IMR-90 (cell line): ENCODE measurements around the gene DMD. TPM values are rescaled to one million over a fixed set of nuclear protein-coding genes. Genes with fewer than 3 reads are reported as not detected.

Experiments used
- ATAC-seq: fragments of 200-7000 bp; cut with Tn5 transposase; 2 replicates; pipeline ENCODE4 v1.9.1; 2020; ENCODE audit warnings: low read depth, mild to moderate bottlenecking, moderate library complexity
- BruUV-seq: library from RNA; stranded (reverse); fragments of 400-500 nt; replicated peaks from 2 replicates; lab custom pipeline; 2021; lab: Mats Ljungman, UMichigan
- CTCF ChIA-PET: fragments of 300-600 bp; formaldehyde crosslinking; extraction: SDS; loops from one replicate; lab custom pipeline; 2021; ENCODE audit warnings: antibody characterized with exemption; lab: Yijun Ruan, JAX
- POLR2A ChIA-PET: fragments of 300-600 bp; sonication (Branson Sonifier 250); formaldehyde crosslinking; loops from one replicate; lab custom pipeline; 2022; ENCODE audit warnings: antibody characterized with exemption; ENCODE audit not compliant: unreplicated experiment; lab: Charles Lee
- DNase-seq: peaks from one replicate; pipeline ENCODE4 v3.0.0; 2013
- H2AFZ ChIP-seq: replicated peaks from 2 replicates; pipeline ENCODE3; 2013; ENCODE audit warnings: low read length, mild to moderate bottlenecking; ENCODE audit not compliant: poor library complexity
- H2AK5ac ChIP-seq: 2 replicates; pipeline ENCODE4 v1.6.1; 2013; ENCODE audit warnings: low read depth, low read length, inconsistent platforms
- H2AK9ac ChIP-seq: replicated peaks from 2 replicates; pipeline ENCODE3; 2013; ENCODE audit warnings: mild to moderate bottlenecking, low read depth, low read length, moderate library complexity; ENCODE audit not compliant: poor library complexity
- H2BK120ac ChIP-seq: 2 replicates; pipeline ENCODE4 v1.6.1; 2013; ENCODE audit warnings: low read depth, low read length, inconsistent platforms
- H2BK15ac ChIP-seq: 3 replicates; pipeline ENCODE4 v1.6.1; 2013; ENCODE audit warnings: low read depth, low read length, inconsistent platforms
- H2BK20ac ChIP-seq: 2 replicates; pipeline ENCODE4 v1.6.1; 2013; ENCODE audit warnings: low read depth, mild to moderate bottlenecking, inconsistent platforms, low read length, moderate library complexity
- H2BK5ac ChIP-seq: 2 replicates; pipeline ENCODE4 v1.6.1; 2013; ENCODE audit warnings: mild to moderate bottlenecking, low read depth, low read length, inconsistent platforms; ENCODE audit not compliant: poor library complexity, severe bottlenecking
- H3K14ac ChIP-seq: replicated peaks from 2 replicates; pipeline ENCODE4 v1.6.1; 2013; ENCODE audit warnings: low read depth, low read length, inconsistent platforms
- H3K18ac ChIP-seq: 2 replicates; pipeline ENCODE4 v1.6.1; 2013; ENCODE audit warnings: low read depth, low read length, control low read depth
- H3K23ac ChIP-seq: 2 replicates; pipeline ENCODE4 v1.6.1; 2013; ENCODE audit warnings: low read depth, low read length, inconsistent platforms
- H3K27ac ChIP-seq: 2 replicates; pipeline ENCODE4 v1.5.1; 2013; ENCODE audit warnings: mild to moderate bottlenecking, control low read depth, low read length; ENCODE audit not compliant: insufficient read depth
- H3K27me3 ChIP-seq: 2 replicates; pipeline ENCODE4 v1.6.1; 2013; ENCODE audit warnings: low read length; ENCODE audit not compliant: control insufficient read depth, insufficient read depth
- H3K36me3 ChIP-seq: 2 replicates; pipeline ENCODE4 v1.6.1; 2013; ENCODE audit warnings: low read length, mixed read lengths; ENCODE audit not compliant: control insufficient read depth, insufficient read depth
- H3K4ac ChIP-seq: 2 replicates; pipeline ENCODE4 v1.6.1; 2013; ENCODE audit warnings: low read depth, low read length, inconsistent platforms
- H3K4me1 ChIP-seq: 2 replicates; pipeline ENCODE4 v1.6.1; 2013; ENCODE audit warnings: low read length, mixed read lengths; ENCODE audit not compliant: control insufficient read depth, insufficient read depth
- H3K4me2 ChIP-seq: 2 replicates; pipeline ENCODE4 v1.6.1; 2013; ENCODE audit warnings: low read depth, mild to moderate bottlenecking, control low read depth, low read length, moderate library complexity
- H3K4me3 ChIP-seq: 2 replicates; pipeline ENCODE4 v1.5.1; 2013; ENCODE audit warnings: low read depth, mild to moderate bottlenecking, control low read depth, low read length, moderate library complexity; ENCODE audit not compliant: insufficient read depth
- H3K56ac ChIP-seq: 2 replicates; pipeline ENCODE4 v1.6.1; 2013; ENCODE audit warnings: low read length, inconsistent platforms; ENCODE audit not compliant: insufficient read depth; ENCODE audit errors: extremely low read depth
- H3K79me1 ChIP-seq, 2 experiments: 2 replicates each; pipeline ENCODE4 v1.6.1; 2013; ENCODE audit warnings: low read length in 2 of 2, inconsistent platforms in 1 of 2, low read depth in 1 of 2
- H3K9ac ChIP-seq: 2 replicates; pipeline ENCODE4 v1.6.1; 2013; ENCODE audit warnings: low read depth, low read length, control low read depth
- H3K9me1 ChIP-seq: 2 replicates; pipeline ENCODE4 v1.6.1; 2013; ENCODE audit warnings: low read length, inconsistent platforms; ENCODE audit not compliant: insufficient read depth
- H3K9me3 ChIP-seq: 2 replicates; pipeline ENCODE4 v1.6.1; 2013; ENCODE audit warnings: low read length; ENCODE audit not compliant: control insufficient read depth, insufficient read depth
- H4K20me1 ChIP-seq: 2 replicates; pipeline ENCODE4 v1.6.1; 2013; ENCODE audit warnings: low read length, inconsistent platforms; ENCODE audit not compliant: insufficient read depth
- H4K5ac ChIP-seq: 2 replicates; pipeline ENCODE4 v1.6.1; 2013; ENCODE audit warnings: mild to moderate bottlenecking, low read depth, low read length, control low read depth
- H4K8ac ChIP-seq, 2 experiments: 2 replicates each; pipeline ENCODE4 v1.6.1; 2013; ENCODE audit warnings: low read depth in 2 of 2, low read length in 2 of 2, control low read depth in 1 of 2, inconsistent platforms in 1 of 2
- H4K91ac ChIP-seq: 2 replicates; pipeline ENCODE4 v1.6.1; 2013; ENCODE audit warnings: low read depth, low read length, inconsistent platforms; ENCODE audit not compliant: insufficient read depth
- BHLHE40 ChIP-seq: fragments of 150-350 bp; IDR thresholded peaks from 2 replicates; pipeline ENCODE4 v1.6.1; 2016; ENCODE audit warnings: mild to moderate bottlenecking, low read depth, low read length
- CHD1 ChIP-seq: IDR thresholded peaks from 2 replicates; pipeline ENCODE4 v1.6.1; 2012; ENCODE audit warnings: low read depth, low read length, improper control_type of control experiment
- ELK1 ChIP-seq: fragments of 150-350 bp; IDR thresholded peaks from 2 replicates; pipeline ENCODE4 v1.6.1; 2016; ENCODE audit warnings: low read depth, mild to moderate bottlenecking, low read length, moderate library complexity, borderline replicate concordance
- FOS ChIP-seq: fragments of 150-350 bp; IDR thresholded peaks from 2 replicates; pipeline ENCODE4 v1.6.1; 2016; ENCODE audit warnings: low read depth, low read length
- MAFK ChIP-seq: IDR thresholded peaks from 2 replicates; pipeline ENCODE4 v1.6.1; 2012; ENCODE audit warnings: low read depth, low read length, improper control_type of control experiment
- MAZ ChIP-seq: IDR thresholded peaks from 2 replicates; pipeline ENCODE4 v1.6.1; 2012; ENCODE audit warnings: low read depth, mild to moderate bottlenecking, low read length, improper control_type of control experiment, moderate library complexity, borderline replicate concordance
- RAD21 ChIP-seq: IDR thresholded peaks from 2 replicates; pipeline ENCODE4 v1.6.1; 2012; ENCODE audit warnings: low read length, improper control_type of control experiment
- USF2 ChIP-seq: fragments of 150-350 bp; IDR thresholded peaks from 2 replicates; pipeline ENCODE4 v1.6.1; 2017; ENCODE audit warnings: mild to moderate bottlenecking, antibody characterized with exemption, low read length, low read depth
- WGBS, 2 experiments: methylation state at CpG; one replicate each; pipeline versions ENCODE4 v1.1.5 to v1.1.7; 2013; ENCODE audit warnings: missing lambda C conversion rate in 2 of 2; ENCODE audit not compliant: insufficient read length in 1 of 2; ENCODE audit errors: extremely low coverage in 2 of 2; 5-methylcytosine and 5-hydroxymethylcytosine counted together
- dilution Hi-C: fragments of 300-500 bp; cut with HindIII; formaldehyde crosslinking; loops from one replicate; pipeline ENCODE4 v1.14.3; 2018; ENCODE audit warnings: low sequenced_read_pairs; ENCODE audit not compliant: unreplicated experiment
- in situ Hi-C: fragments of 300-500 bp; cut with MboI; formaldehyde crosslinking; loops from 3 replicates; pipeline ENCODE4 v1.14.3; 2019; ENCODE audit warnings: low sequenced_read_pairs, inconsistent platforms, mixed read lengths
- intact Hi-C: fragments of 100-400 bp; cut with micrococcal nuclease; formaldehyde crosslinking; loops from 2 replicates; pipeline ENCODE4 v1.10.0; 2022
- polyA plus RNA-seq, 3 experiments: library from polyadenylated mRNA; depleted of rRNA; stranded (reverse); fragments of >200 nt; gene quantifications; 2 replicates each; pipeline ENCODE4 v1.2.3, GENCODE V29; 2012; ENCODE audit warnings: low replicate concordance in 1 of 3
- total RNA-seq: library from RNA; depleted of rRNA; stranded (reverse); fragments of >200 nt; gene quantifications from 2 replicates; pipeline ENCODE4 v1.2.3, GENCODE V29; 2012

DMD gene
- total and polyA plus RNA-seq, 2 of the 4 experiments (the other 2 are of a cell fraction) = 6.6 to 11.8 TPM

- no peak for ATAC-seq
- H3K79me1 ChIP-seq = no peaks in the 10 kb centered on the region
- no peak overlapping the region for H2BK15ac ChIP-seq
- DNase-seq = no peak
- H4K8ac ChIP-seq = no peak overlapping the region
- H3K4me1 ChIP-seq = no peaks in the 10 kb centered on the region
- TF ChIP-seq CHD1 = no peak
- no peak for TF ChIP-seq ELK1
- no peak for TF ChIP-seq FOS
- TF ChIP-seq MAZ = no peak
- no peak for TF ChIP-seq RAD21
- TF ChIP-seq BHLHE40 = no peak
- TF ChIP-seq MAFK = no peak
- TF ChIP-seq USF2 = no peak
- H3K56ac ChIP-seq = no peak overlapping the region
- no peak overlapping the region for H3K4me2 ChIP-seq
- H3K4ac ChIP-seq = no peak overlapping the region
- H2BK20ac ChIP-seq = no peak overlapping the region
- in situ Hi-C loops (no loop called here), intact Hi-C loops (no loop called here), dilution Hi-C loops (no loop called here)
- H4K91ac ChIP-seq = no peak overlapping the region
- H2AK9ac ChIP-seq = no peak overlapping the region
- no peaks in the 10 kb centered on the region for H3K9me1 ChIP-seq
- no peak overlapping the region for H2BK5ac ChIP-seq
- H2BK120ac ChIP-seq = no peak overlapping the region
- ChIA-PET POLR2A (no interaction called here), CTCF (no interaction called here)
- no peaks in the 10 kb centered on the region for H3K27me3 ChIP-seq
- H3K4me3 ChIP-seq = no peak overlapping the region
- no CpG with 5 or more reads among the region's 4 CpGs for WGBS, 2 experiments
- H4K20me1 ChIP-seq = no peaks in the 10 kb centered on the region
- no peak overlapping the region for H3K27ac ChIP-seq
- H2AFZ ChIP-seq = no peak overlapping the region
- H2AK5ac ChIP-seq = no peak overlapping the region
- no peak overlapping the region for H3K14ac ChIP-seq
- BruUV-seq = no TSS peak
- no peak overlapping the region for H4K5ac ChIP-seq
- no peak overlapping the region for H3K23ac ChIP-seq
- no peak overlapping the region for H3K18ac ChIP-seq
- H3K36me3 ChIP-seq = no peaks in the 10 kb centered on the region
- H3K9ac ChIP-seq = no peak overlapping the region
- no peaks in the 10 kb centered on the region for H3K9me3 ChIP-seq
Measured at GRCh38 chrX:32599156-32599555, 612.2 kb downstream of the DMD start.
